GM15510 (cell line): ENCODE results near the gene TFEB.

ENCODE experiments used
- POLR2A ChIP-seq: IDR thresholded peaks from 3 replicates; pipeline ENCODE4 v1.6.1; 2011; ENCODE audit warnings: borderline replicate concordance; ENCODE audit not compliant: insufficient read length; ENCODE audit errors: extremely low read depth

Gene TFEB

DNA sequence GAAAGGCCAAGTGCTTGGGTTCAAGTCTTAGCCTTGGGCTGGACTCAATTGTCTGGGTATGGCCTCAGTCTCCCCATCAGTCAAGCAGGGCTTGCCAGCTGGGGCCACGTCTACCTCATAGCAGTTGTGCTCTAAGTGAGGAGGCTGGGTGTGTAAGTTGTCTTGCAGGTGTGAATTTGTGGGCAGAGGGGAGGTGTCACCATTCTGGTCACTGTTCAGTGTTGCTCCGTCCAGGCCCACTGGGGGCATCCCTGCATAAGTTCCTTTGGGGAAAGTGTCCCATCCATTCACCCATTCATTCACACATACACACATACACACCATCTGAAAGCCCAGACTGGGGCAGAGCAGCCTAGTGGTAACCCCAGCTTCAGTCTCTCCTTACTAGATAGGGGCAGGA, 36.3 kb downstream of the TFEB start:
- no peak for TF ChIP-seq POLR2A

DNA sequence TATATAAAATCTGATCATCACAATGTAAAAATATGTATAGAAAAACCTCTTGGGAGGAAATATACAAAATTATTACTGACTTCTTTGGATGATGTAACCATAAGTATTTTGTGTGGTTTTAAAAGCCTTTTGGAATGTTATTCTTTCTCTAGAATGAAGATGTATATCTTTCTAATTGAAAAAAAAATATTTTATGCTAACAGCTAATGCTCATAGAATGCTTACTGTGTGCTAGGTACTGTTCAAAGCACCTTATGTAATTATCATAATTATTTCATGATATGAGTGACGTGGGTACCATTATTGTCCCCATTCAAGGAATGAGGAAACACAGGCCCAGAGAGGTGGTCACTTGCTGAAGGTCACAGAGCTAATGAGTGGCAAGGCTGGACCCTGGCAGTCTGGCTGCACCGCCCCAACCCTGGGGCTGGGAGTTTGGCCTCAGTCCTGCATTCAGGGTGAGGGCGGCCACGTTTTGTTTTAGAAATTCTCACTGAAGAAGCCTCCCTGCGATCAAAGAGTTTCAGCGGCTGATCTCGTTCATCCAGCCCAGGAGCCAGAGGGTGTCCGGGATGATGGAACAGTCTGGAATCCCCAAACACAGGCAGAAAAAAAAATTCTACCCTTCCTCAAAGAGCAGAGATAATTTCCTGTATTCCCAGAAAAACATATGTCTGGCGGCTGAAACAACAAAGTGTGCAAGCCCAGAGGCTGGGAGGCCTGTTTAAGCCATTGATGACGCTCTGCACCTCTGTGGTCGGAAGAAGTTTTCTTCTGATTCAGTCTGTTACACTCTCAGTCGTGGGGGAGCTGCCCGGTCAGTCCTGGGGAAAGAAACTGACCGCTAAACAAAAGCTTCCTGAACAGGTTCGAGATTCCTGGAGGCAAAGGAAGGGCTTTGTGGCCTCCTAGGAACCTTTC, 37.3 kb downstream of the TFEB start:
- no peak for TF ChIP-seq POLR2A

DNA sequence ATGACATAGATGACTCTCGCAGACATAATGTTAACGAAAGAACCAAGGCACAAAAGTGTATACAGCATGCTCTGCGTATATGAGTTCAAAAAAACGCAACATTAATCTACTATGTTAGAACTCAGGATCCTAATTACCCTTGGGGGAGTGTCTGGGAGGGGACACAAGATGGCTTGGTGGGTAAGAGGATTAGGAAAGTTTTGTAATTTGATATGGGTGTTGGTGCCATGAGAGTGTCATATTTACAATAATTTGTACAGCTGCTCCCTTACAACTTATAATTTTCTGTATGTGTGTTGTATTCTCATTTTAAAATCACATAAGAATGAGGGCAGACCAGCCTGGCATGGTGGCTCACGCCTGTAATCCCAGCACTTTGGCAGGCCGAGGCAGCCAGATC, 38.6 kb downstream of the TFEB start:
- TF ChIP-seq POLR2A = no peak

DNA sequence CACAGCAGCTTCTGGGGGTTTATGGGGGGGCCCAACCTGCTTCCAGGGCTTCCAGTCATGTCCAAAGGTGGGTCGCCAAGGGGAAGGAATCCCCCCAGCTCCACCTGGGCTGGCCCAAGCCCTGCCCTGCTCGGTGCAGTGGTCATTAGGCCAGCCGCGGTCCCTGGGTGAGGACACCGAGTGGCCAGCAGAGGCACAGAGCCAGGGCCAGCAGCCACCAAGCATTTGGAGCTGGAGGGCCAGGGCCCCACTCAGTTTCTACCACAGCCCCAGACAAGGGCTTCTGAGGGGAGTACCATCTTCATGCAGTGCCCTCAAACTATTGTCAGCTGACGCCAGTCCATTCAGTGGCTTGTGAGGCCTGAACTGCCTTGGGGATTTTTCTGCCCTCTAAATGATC, 39.6 kb downstream of the TFEB start:
- TF ChIP-seq POLR2A = no peak

DNA sequence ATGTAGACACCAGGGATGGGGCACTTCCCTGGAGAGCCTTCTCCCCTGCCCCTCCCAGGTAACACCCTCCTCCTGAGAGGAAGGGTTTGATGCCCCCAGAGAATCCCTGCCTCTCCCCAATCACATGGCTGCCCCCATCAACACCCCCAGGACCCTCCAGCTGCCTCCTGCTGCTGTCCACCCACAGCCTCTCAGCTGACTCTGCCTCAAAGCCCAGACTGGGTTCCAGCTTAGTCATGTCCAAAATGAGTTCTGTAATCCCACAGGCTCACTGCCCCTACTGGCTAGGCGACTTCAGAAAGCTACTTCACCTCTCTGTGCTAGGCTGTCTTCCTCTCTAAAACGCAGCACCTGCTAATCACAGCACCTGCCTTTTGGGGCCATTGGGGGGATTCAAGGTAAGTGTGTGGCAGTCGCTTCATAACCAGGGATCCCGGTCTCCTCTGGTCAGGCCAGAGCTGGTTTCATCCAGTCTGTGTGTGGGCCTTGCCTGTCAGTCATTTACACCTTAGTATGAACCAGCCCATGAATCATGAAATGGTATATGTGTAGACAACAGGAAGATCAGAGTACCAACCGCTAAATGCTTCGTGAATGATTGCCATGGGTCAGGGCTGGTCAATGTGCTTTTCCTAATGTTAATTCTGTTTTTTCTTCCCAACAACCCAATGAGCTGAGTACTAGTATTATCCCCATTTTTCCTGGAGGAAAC, 40.4 kb downstream of the TFEB start:
- no peak for TF ChIP-seq POLR2A

DNA sequence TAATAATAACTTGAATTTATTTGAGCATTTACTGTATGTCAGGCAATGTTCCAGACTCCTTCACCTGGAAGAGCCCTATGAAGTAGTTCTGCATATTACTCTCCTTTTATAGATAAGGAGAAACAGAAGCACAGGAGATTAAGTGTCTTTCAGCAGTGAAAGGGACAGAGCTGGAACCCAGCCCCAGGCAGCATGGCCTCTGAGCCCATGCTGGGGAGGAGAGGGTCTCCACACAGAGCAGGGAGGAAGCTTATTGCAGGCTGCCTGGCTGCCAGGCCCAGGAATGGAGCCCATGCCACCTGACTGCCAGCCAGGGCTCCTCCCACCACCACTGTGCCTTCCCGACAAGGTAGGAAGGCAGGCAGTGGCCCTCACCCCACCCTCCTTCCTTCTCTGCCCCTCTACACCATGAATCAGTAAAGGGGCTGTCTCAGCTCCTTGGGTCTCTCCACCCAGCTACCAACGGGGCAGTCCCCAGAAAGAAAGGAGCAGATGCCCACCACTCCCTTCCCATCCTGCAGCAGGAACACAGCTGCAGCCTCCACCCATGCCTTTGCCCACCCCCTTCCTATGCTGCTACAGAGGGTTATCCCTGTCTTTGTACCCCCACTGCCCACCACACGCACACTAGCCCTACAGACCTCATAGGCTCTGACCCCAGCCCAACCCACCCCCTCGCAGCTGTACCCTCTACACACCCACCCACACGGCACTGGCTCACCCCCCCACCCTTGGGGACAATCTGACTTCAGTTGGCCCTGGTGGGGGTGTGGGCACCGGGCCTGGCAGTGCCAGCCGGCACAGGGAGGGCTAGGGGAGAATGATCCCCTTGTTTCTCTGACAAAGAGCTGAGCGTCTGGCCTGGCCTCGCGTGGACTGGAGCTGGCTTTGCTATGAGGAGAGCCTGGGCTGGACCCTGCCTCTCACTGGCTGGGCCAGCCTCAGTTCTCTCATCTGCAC, 41.8 kb downstream of the TFEB start:
- TF ChIP-seq POLR2A = no peak

DNA sequence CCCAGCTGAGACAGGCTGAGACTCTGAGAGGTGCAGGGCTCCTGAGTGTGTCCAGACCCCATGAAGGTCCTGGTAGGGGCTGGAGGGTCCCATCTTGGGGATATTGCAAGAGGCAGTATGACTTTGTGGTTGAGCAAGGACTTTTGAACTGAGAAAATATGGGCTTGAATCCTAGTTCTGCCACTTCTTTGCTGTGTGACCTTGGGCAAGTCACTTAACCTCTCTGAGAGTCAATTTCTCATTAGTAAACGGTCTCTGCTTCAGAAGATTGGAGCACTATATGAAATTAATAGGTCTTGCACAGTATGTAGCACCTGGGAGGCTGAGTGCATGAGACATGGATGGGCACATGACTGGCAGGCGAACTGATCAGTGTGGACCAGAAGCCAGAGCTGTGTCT, 42.7 kb downstream of the TFEB start:
- TF ChIP-seq POLR2A = no peak

DNA sequence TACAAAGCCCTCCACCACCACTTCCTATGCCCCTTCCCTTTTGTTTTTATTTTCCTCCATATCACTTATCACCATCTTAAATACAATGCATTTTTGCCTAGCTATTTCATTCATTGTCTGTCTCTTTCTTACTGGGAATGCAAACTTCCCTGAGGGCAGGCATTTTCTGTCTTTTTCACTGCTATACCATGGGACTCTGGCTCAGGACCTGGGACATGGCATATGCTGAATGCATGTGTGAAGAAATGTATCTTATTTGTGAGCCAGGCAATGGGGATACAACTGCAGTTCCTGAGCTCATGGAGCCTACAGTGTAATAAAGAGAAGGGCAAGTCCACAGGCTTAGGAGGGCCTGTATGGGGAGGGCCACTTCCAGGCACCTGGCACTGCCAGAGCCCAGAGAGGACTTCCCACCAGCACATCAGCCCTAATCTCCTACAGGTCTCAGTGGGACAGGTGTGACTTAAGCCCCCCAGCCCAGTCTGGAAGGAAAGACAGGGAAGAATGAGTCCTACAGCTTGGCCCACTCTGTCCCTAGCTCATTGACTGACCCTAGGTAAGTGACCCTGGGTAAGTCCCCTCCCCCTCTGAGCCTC, 43.2 kb downstream of the TFEB start:
- no peak for TF ChIP-seq POLR2A

DNA sequence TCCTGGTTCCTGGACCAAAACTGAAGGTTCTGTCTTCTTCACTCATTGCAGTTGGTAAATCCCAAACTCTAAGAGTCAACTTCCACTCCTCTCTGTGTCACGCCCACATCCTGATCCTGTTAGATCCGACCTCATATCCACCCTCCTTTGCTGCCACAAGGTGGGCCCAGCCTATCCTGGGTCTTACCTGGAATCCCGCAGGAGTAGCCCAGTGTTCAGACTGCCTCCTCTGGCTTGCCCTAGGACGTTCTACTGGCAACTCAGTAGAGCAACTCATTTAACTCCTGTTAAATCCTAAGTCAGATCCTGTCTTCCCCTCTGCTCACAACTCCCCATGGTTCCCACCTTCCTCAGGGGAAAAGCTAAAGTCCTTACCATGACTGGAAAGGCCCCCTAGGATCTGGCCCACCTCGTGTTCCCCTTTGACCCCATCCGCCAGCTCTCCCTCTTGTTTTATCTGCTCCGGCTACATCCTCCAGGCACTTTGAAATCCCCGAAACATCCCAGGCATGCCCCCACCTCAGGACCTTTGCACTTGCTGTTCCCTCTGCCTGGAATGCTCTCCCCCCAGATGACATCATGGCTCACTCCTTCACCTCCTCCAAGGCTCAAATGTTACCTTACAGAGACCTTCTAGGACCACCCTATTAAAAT, 43.9 kb downstream of the TFEB start:
- peak; percentile 14 for TF ChIP-seq POLR2A

DNA sequence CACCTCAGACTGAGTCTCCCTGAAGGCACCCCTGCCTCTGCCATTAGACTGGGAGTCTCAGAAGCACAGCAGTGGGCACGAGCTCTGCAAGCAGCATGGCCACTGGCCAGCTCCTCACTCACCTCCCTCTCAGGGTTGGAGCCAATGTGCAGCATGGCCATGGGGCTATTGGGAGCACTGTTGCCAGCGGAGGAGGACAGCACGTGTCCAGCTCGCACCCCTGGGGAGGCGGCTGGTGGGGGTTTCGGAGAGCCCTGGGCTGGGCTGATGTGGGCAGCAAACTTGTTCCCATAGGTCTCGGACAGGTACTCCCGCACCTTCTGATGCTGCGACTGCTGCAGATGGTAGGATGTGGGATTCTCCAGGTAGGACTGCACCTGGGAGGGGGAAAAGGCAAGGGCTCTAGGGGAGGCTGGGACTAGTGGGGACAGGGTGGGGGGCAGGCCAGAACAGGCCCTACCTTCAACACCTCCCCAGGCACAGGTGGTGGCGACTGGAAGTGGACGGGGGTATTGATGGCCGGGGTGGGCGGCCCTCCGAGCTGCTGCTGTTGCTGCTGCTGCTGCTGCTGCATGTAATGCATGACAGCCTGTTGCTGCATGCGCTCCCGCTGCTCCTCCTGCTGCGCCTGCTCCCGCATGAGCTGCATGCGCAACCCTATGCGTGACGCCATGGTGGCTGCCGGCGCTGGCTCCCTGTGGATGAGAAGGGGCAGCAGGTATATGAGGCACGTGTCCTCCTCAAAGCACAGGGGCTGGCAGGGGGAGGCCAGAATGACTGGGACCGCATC, 44.7 kb downstream of the TFEB start:
- TF ChIP-seq POLR2A = peak; percentile 10

GRCh38 chr6:41689171-41690008, 46.0 kb downstream of the TFEB start:
- no peak for TF ChIP-seq POLR2A

DNA sequence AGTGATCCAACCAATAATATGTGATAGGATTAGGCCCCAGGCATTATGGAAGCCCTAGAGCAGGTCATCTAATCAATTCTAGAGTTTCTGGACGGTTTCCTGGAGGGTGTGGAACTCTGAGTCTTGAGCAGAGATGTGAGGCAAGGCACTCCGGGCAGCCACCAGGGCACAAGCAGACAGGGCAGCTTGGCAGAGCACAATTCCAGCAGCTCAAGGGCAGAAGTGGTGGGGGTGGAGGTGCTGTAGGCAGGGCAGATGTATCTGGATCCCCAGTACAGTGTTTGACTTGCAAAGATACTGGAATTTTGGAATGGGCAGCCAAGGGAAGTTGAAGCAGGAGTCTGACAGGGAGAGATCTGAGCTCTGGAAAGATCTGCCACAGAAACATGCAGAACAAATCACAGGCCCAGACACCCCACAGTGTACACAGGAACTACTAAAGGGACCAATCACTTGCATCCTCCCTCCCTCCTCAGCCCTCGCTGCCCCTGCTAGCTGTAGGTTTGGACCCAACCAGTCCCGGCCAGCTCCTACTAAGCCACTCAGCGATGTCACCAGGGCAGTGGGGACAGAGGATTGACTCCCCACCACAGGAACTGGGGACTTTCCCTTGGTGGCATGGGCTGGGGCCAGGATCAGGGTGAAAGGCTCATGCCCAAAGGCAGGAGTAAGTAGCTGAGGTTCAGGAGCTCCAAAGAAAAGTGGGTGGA, 47.0 kb downstream of the TFEB start:
- no peak for TF ChIP-seq POLR2A

- no peak for TF ChIP-seq POLR2A
Observed at GRCh38 chr6:41687501-41688175, 47.8 kb downstream of the TFEB start.
